Chondrocyte (in vitro differentiated cells): ENCODE measurements around the gene FBLN5. TPM values are rescaled to one million over a fixed set of nuclear protein-coding genes. Genes with fewer than 3 reads are reported as not detected.

Source experiments
- DNase-seq: peaks from one replicate; pipeline ENCODE4 v3.0.0; 2021; ENCODE audit warnings: mixed read lengths, low spot score
- H3K27ac Mint-ChIP-seq: one replicate; pipeline ENCODE4 v1.8.0; 2021; ENCODE audit warnings: mild to moderate bottlenecking, moderate library complexity, mixed read lengths; ENCODE audit not compliant: unreplicated experiment
- H3K27me3 Mint-ChIP-seq: 2 replicates; pipeline ENCODE4 v1.8.0; 2021; ENCODE audit warnings: low read depth, mixed read lengths
- H3K36me3 Mint-ChIP-seq: 2 replicates; pipeline ENCODE4 v1.8.0; 2021; ENCODE audit warnings: low read depth, mixed read lengths
- H3K4me1 Mint-ChIP-seq: 2 replicates; pipeline ENCODE4 v1.8.0; 2021; ENCODE audit warnings: low read depth, mild to moderate bottlenecking, mixed read lengths
- H3K4me3 Mint-ChIP-seq: one replicate; pipeline ENCODE4 v1.8.0; 2021; ENCODE audit warnings: mild to moderate bottlenecking, moderate library complexity, mixed read lengths; ENCODE audit not compliant: unreplicated experiment
- H3K9me3 Mint-ChIP-seq: 2 replicates; pipeline ENCODE4 v1.8.0; 2021; ENCODE audit warnings: low read depth, mixed read lengths
- total RNA-seq: library from RNA; stranded (reverse); gene quantifications from 3 replicates; pipeline ENCODE4 v1.2.1, GENCODE V29; 2021
- TF ChIP-seq, protein P1 (sequence below): fragments of 200-600 bp; sonication (generic); IDR thresholded peaks from 2 replicates; pipeline ENCODE4 v1.5.0; 2021; ENCODE audit warnings: antibody characterized with exemption, mild to moderate bottlenecking, moderate library complexity

FBLN5 gene
- total RNA-seq, 1 donor from 2014 or later, result 1,232 TPM

DNA sequence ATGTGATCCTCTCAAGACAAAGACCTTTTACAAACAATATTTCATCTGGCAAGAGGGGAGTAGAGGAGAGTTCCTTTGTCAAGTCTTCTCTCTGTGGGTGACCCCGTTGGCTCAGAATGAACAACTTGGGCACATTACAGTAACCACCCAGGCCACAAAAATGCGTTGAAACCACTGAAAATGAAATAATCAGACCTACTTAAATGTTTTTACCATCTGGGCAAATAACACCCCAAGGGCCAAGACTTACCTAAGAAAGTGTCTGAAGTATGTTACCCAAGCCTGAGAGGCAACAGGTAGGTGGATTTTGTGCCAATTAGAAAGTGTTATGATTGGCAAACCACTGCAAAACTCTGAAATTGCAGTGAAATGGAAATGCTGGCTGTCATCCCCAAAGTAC lies 81.4 kb downstream of the FBLN5 start:
- H3K4me3 Mint-ChIP-seq, result no peak overlapping the region
- H3K36me3 Mint-ChIP-seq, result peaks cover 63% of the 10 kb centered on the region
- DNase-seq, result no peak
- no peaks in the 10 kb centered on the region for H3K27me3 Mint-ChIP-seq
- no peaks in the 10 kb centered on the region for H3K9me3 Mint-ChIP-seq
- H3K27ac Mint-ChIP-seq, result peak overlapping the region; percentile 69
- TF ChIP-seq, protein P1, sequence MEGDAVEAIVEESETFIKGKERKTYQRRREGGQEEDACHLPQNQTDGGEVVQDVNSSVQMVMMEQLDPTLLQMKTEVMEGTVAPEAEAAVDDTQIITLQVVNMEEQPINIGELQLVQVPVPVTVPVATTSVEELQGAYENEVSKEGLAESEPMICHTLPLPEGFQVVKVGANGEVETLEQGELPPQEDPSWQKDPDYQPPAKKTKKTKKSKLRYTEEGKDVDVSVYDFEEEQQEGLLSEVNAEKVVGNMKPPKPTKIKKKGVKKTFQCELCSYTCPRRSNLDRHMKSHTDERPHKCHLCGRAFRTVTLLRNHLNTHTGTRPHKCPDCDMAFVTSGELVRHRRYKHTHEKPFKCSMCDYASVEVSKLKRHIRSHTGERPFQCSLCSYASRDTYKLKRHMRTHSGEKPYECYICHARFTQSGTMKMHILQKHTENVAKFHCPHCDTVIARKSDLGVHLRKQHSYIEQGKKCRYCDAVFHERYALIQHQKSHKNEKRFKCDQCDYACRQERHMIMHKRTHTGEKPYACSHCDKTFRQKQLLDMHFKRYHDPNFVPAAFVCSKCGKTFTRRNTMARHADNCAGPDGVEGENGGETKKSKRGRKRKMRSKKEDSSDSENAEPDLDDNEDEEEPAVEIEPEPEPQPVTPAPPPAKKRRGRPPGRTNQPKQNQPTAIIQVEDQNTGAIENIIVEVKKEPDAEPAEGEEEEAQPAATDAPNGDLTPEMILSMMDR, result no peak
- H3K4me1 Mint-ChIP-seq, result peaks cover 54% of the 10 kb centered on the region

DNA sequence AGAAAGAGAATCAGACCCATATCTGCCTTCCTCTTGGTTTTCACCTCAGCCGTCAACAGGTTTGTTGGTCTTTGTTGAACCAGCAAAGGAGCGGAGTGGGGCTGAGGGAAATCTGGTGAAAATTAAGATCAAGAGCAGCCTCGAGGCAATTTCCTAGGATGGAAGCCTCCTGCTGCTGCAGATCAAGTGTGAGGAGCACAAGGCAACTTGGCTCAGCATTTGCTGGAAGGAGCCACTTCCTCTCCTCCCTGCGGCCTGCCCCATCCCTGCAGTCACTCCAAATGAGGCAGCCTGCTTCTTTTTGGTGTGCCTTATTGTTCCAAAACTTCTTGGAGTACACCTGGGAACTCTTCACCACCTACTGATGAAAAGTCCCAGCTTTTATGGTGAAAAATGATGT lies 85.1 kb downstream of the FBLN5 start:
- peaks cover 41% of the 10 kb centered on the region for H3K36me3 Mint-ChIP-seq
- no peak overlapping the region for H3K27ac Mint-ChIP-seq
- H3K27me3 Mint-ChIP-seq, result no peaks in the 10 kb centered on the region
- DNase-seq, result no peak
- TF ChIP-seq, protein P1, result no peak
- H3K4me1 Mint-ChIP-seq, result peaks cover 53% of the 10 kb centered on the region
- no peak overlapping the region for H3K4me3 Mint-ChIP-seq
- H3K9me3 Mint-ChIP-seq, result no peaks in the 10 kb centered on the region

DNA sequence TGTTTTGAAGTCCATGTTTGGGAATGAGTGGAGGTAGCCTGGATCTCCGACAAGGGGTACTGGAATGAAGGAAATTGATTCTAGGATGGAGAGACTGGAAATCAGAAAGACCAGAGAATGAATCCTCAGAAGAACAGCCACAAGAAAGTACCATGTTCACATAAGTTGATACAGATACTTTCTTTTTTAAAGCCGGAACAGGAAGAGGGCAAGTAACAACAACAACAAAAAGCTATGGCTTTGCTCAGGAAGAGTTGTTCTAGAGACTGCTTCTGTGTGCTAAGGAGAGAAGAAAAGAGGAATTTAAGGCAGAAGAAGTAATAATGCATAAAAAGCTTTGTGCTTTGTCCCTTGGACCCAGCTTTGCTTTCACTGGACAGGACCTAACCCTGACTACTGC lies 86.4 kb downstream of the FBLN5 start:
- peaks cover 31% of the 10 kb centered on the region for H3K36me3 Mint-ChIP-seq
- no peak for DNase-seq
- no peaks in the 10 kb centered on the region for H3K9me3 Mint-ChIP-seq
- TF ChIP-seq, protein P1, result no peak
- H3K4me1 Mint-ChIP-seq, result peaks cover 48% of the 10 kb centered on the region
- H3K27me3 Mint-ChIP-seq, result no peaks in the 10 kb centered on the region
- H3K4me3 Mint-ChIP-seq, result no peak overlapping the region
- H3K27ac Mint-ChIP-seq, result peak overlapping the region; percentile 55

DNA sequence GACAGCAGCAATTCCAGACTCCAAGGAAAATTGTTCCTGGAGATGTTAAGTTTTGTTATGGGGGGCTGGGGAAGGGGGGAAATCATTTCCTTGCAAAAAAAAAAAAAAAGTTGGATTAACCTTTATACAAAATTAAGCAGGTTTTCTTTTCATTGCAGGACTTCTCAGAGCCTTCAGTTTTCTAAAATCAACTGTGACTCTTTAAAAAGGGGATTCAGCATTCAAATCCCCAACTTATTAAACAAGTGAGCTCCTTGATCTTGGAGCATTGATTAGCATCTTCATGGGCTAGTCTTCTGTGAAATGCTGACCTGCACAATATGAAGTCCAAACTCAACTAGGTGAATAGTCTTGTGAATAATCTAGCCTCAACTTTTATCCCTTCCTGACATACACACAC lies 87.3 kb downstream of the FBLN5 start:
- no peak for DNase-seq
- TF ChIP-seq, protein P1, result no peak
- peaks cover 52% of the 10 kb centered on the region for H3K4me1 Mint-ChIP-seq
- peaks cover 31% of the 10 kb centered on the region for H3K36me3 Mint-ChIP-seq
- H3K4me3 Mint-ChIP-seq, result no peak overlapping the region
- H3K9me3 Mint-ChIP-seq, result no peaks in the 10 kb centered on the region
- peak overlapping the region; percentile 1 for H3K27ac Mint-ChIP-seq
- H3K27me3 Mint-ChIP-seq, result no peaks in the 10 kb centered on the region

DNA sequence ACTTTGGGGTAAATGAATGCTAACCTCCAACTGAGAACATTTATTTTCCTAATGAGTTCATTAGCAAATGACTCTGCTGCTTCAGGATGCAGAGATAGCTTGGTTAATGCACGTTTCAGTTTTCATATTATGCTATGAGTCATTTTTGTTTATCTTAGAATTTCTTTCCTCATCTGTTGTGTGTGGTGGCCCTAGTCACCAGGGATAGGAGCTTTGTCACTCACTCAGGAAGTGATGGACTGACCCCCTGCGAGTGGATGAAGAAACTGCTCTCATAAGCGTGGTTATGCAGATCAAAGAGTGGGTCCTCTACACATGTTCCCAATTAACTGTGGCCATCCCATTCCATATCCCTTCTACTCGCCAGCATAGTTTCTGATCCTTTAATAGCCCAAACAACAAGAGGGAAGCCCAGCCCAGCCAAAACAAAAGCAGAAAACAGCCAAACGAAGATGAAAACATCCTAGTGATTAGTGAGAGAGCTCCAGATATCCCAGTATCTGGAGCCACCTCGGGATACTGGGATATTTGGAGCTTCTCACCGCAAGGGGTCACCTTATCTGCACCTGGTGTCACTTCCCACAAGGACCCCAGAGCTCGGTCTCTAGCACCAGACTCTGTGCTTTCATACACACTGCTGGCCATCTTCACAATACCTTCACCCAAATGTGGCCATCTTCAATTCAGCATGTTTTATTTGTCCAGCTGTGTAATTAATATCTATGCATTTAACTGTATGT lies 88.8 kb downstream of the FBLN5 start:
- DNase-seq, result no peak
- Mint-ChIP-seq H3K27me3 (no peaks in the 10 kb centered on the region), H3K27ac (peak overlapping the region; percentile 38), H3K4me1 (peaks cover 59% of the 10 kb centered on the region), H3K9me3 (no peaks in the 10 kb centered on the region), H3K4me3 (no peak overlapping the region), H3K36me3 (peaks cover 26% of the 10 kb centered on the region)
- TF ChIP-seq, protein P1, result peak; percentile 30
